Chondrocyte (in vitro differentiated cells): ENCODE data around the gene FAM53B. TPM values are rescaled to one million over a fixed set of nuclear protein-coding genes. Genes with fewer than 3 reads are reported as not detected.

Source experiments
- DNase-seq: peaks from one replicate; pipeline ENCODE4 v3.0.0; 2021; ENCODE audit warnings: mixed read lengths, low spot score
- H3K27ac Mint-ChIP-seq: one replicate; pipeline ENCODE4 v1.8.0; 2021; ENCODE audit warnings: mild to moderate bottlenecking, moderate library complexity, mixed read lengths; ENCODE audit not compliant: unreplicated experiment
- H3K27me3 Mint-ChIP-seq: 2 replicates; pipeline ENCODE4 v1.8.0; 2021; ENCODE audit warnings: low read depth, mixed read lengths
- H3K36me3 Mint-ChIP-seq: 2 replicates; pipeline ENCODE4 v1.8.0; 2021; ENCODE audit warnings: low read depth, mixed read lengths
- H3K4me1 Mint-ChIP-seq: 2 replicates; pipeline ENCODE4 v1.8.0; 2021; ENCODE audit warnings: low read depth, mild to moderate bottlenecking, mixed read lengths
- H3K4me3 Mint-ChIP-seq: one replicate; pipeline ENCODE4 v1.8.0; 2021; ENCODE audit warnings: mild to moderate bottlenecking, moderate library complexity, mixed read lengths; ENCODE audit not compliant: unreplicated experiment
- H3K9me3 Mint-ChIP-seq: 2 replicates; pipeline ENCODE4 v1.8.0; 2021; ENCODE audit warnings: low read depth, mixed read lengths
- CTCF ChIP-seq: fragments of 200-600 bp; sonication (generic); IDR thresholded peaks from 2 replicates; pipeline ENCODE4 v1.5.0; 2021; ENCODE audit warnings: antibody characterized with exemption, mild to moderate bottlenecking, moderate library complexity
- total RNA-seq: library from RNA; stranded (reverse); gene quantifications from 3 replicates; pipeline ENCODE4 v1.2.1, GENCODE V29; 2021

The FAM53B gene
- total RNA-seq, 1 donor from 2014 or later, result 16.1 TPM

GRCh38 chr10:124647421-124648130 lies 96.6 kb downstream of the FAM53B start:
- Mint-ChIP-seq H3K27me3 (no peaks in the 10 kb centered on the region), H3K36me3 (no peaks in the 10 kb centered on the region), H3K9me3 (no peaks in the 10 kb centered on the region), H3K4me3 (no peak overlapping the region), H3K27ac (peak overlapping the region; percentile 36), H3K4me1 (peaks cover 28% of the 10 kb centered on the region)
- peak; percentile 44 for TF ChIP-seq CTCF
- no peak for DNase-seq

- Mint-ChIP-seq H3K4me1 (peaks cover 29% of the 10 kb centered on the region), H3K9me3 (no peaks in the 10 kb centered on the region), H3K4me3 (no peak overlapping the region), H3K27me3 (no peaks in the 10 kb centered on the region), H3K27ac (peak overlapping the region; percentile 36), H3K36me3 (no peaks in the 10 kb centered on the region)
- TF ChIP-seq CTCF, result no peak
- DNase-seq, result no peak
Observed at GRCh38 chr10:124646483-124647352, 97.5 kb downstream of the FAM53B start.

- no peak for TF ChIP-seq CTCF
- H3K4me1 Mint-ChIP-seq, result peaks cover 38% of the 10 kb centered on the region
- no peak overlapping the region for H3K4me3 Mint-ChIP-seq
- DNase-seq, result no peak
- no peak overlapping the region for H3K27ac Mint-ChIP-seq
- no peaks in the 10 kb centered on the region for H3K27me3 Mint-ChIP-seq
- no peaks in the 10 kb centered on the region for H3K36me3 Mint-ChIP-seq
- no peaks in the 10 kb centered on the region for H3K9me3 Mint-ChIP-seq
Observed at GRCh38 chr10:124645467-124646095, 98.6 kb downstream of the FAM53B start.

- Mint-ChIP-seq H3K4me3 (no peak overlapping the region), H3K4me1 (peaks cover 39% of the 10 kb centered on the region), H3K27me3 (no peaks in the 10 kb centered on the region), H3K27ac (no peak overlapping the region), H3K36me3 (no peaks in the 10 kb centered on the region), H3K9me3 (no peaks in the 10 kb centered on the region)
- no peak for TF ChIP-seq CTCF
- DNase-seq, result no peak
Observed at GRCh38 chr10:124644771-124645415, 99.3 kb downstream of the FAM53B start.

GRCh38 chr10:124644236-124644635 lies 99.9 kb downstream of the FAM53B start:
- TF ChIP-seq CTCF, result no peak
- no peaks in the 10 kb centered on the region for H3K36me3 Mint-ChIP-seq
- DNase-seq, result no peak
- peaks cover 39% of the 10 kb centered on the region for H3K4me1 Mint-ChIP-seq
- no peak overlapping the region for H3K27ac Mint-ChIP-seq
- H3K9me3 Mint-ChIP-seq, result no peaks in the 10 kb centered on the region
- no peak overlapping the region for H3K4me3 Mint-ChIP-seq
- no peaks in the 10 kb centered on the region for H3K27me3 Mint-ChIP-seq
